ENCODE data around the gene GAD2.

Gene GAD2

GRCh38 chr10:26217396-26218086 is 967 bp downstream of the GAD2 start:
- DNase-seq (ENCODE audit: low read depth, low spot score) = no peak
- no peak for TF ChIP-seq CTCF (IDR thresholded peaks at IDR 0.05; ENCODE audit: insufficient read depth, low read length, missing control alignments)
- no peak overlapping the region for H3K4me3 ChIP-seq (ENCODE audit: low read depth, low read length)
- POLR2A ChIA-PET = no interaction called here
- CTCF ChIA-PET = no interaction called here

GRCh38 chr10:26219676-26220075 is 3.1 kb downstream of the GAD2 start:
- no peak for DNase-seq (ENCODE audit: low read depth, low spot score)
- no peak overlapping the region for H3K4me3 ChIP-seq (ENCODE audit: low read depth, low read length)
- POLR2A ChIA-PET = no interaction called here
- TF ChIP-seq CTCF (IDR thresholded peaks at IDR 0.05; ENCODE audit: insufficient read depth, low read length, missing control alignments) = no peak
- CTCF ChIA-PET = no interaction called here

GRCh38 chr10:26220901-26221300 is 4.3 kb downstream of the GAD2 start:
- CTCF ChIA-PET = no interaction called here
- POLR2A ChIA-PET = no interaction called here
- no peak for TF ChIP-seq CTCF (IDR thresholded peaks at IDR 0.05; ENCODE audit: insufficient read depth, low read length, missing control alignments)
- no peak for DNase-seq (ENCODE audit: low read depth, low spot score)
- no peak overlapping the region for H3K4me3 ChIP-seq (ENCODE audit: low read depth, low read length)

- POLR2A ChIA-PET = no interaction called here
- CTCF ChIA-PET = no interaction called here
- no peak overlapping the region for H3K4me3 ChIP-seq (ENCODE audit: low read depth, low read length)
- TF ChIP-seq CTCF (IDR thresholded peaks at IDR 0.05; ENCODE audit: insufficient read depth, low read length, missing control alignments) = no peak
- DNase-seq (ENCODE audit: low read depth, low spot score) = no peak
Measured at GRCh38 chr10:26221541-26221940, 5.0 kb downstream of the GAD2 start.

GRCh38 chr10:26222563-26222962 is 6.0 kb downstream of the GAD2 start:
- no peak overlapping the region for H3K4me3 ChIP-seq (ENCODE audit: low read depth, low read length)
- no peak for TF ChIP-seq CTCF (IDR thresholded peaks at IDR 0.05; ENCODE audit: insufficient read depth, low read length, missing control alignments)
- no peak for DNase-seq (ENCODE audit: low read depth, low spot score)
- CTCF ChIA-PET = no interaction called here
- POLR2A ChIA-PET = no interaction called here

GRCh38 chr10:26225322-26225721 is 8.7 kb downstream of the GAD2 start:
- no peak overlapping the region for H3K4me3 ChIP-seq (ENCODE audit: low read depth, low read length)
- no peak for TF ChIP-seq CTCF (IDR thresholded peaks at IDR 0.05; ENCODE audit: insufficient read depth, low read length, missing control alignments)
- POLR2A ChIA-PET = no interaction called here
- CTCF ChIA-PET = no interaction called here
- no peak for DNase-seq (ENCODE audit: low read depth, low spot score)
